DMS153 treated with DMSO at 0.1 percent for 48 hours (cell line): ENCODE data around the gene TUSC7.

ENCODE experiments used
- DNase-seq: peaks from one replicate; lab custom pipeline; 2025; ENCODE audit not compliant: unreplicated experiment; lab: John Stamatoyannopoulos, UW

Gene TUSC7

DNA sequence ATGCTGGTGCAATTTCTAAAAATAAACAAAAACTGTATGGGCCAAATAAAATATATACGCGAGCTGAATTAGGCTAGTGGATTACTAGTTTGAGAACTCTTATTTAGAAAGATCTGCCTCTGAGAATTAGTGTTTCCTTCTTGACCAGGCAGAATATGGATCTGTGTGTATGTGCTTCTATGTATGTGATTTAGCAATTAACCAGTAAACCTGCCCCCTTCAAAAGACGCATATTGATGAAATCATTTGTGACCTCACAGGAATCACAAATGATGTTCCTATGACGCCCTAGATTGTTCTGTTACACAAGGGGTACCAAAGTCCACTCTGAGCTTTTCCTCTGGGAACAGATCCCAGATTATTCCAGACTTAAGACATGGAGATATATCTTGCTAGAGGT lies at the start of gene TUSC7:
TUSC7 (plus strand) TSS at position 301 of the 400 bp plus-strand sequence.
- DNase-seq, result no peak

DNA sequence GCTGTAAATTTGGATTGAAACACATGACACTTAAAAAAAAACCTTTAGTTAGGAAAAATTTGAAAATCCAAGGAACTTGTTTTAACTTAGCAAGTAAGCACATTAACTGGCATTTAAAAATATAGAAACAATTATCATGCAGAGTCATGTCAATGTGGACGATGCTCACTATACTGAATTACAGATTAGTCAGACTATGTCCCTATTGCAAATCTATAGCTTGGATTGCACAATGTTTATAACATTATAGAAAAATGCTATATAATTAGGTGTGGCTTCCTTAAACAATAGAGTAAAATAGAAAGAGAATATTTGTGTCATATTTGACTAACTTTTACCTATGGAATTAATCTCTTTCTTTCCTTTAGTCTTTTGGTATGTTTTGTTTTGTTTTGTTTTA lies 48.4 kb upstream of the TUSC7 start:
- no peak for DNase-seq

DNA sequence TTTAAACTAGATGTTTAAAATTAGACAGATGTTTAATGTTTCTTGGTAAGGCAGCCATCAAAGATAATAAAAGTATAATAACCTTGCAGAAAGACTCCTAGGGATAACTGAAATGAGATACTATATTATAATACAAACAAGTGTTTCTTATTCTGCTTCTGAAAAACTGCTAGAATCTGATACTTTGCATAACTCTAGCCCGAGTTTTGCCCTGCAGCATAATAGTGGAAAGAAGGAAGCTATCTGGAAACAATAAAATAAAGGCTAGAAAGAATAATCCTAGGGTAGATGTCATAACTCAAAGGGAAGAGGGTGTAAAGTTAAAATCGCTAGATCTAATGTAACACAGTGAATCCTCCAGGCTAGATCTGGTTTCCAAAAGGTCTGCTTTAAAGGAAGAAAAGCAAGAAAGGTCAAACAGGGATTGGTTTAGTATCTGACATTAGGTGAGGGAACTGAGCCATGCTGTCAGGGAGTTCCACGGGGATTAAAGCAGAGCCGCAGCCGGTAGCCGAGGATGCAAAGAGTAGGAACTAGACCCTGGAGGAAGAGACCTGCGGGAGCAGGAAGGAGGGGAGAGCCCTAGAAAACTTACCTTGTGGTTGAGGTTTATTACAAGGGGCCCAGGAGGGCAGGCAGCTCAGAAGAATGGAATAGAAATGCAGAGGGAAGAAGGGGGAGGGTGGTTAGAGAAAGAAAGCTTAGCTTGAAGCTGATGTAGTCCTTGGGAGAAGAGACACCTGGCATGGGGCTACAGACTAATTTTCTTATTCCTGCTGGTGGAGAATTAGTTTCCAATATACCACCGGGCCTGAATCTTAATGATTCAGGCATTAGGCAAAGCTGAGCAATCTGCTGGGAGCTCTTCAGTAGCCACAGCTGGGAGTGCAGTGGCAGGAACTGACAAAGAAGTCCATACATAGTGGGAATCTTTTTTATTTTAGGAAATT lies 46.1 kb upstream of the TUSC7 start:
- DNase-seq, result no peak

DNA sequence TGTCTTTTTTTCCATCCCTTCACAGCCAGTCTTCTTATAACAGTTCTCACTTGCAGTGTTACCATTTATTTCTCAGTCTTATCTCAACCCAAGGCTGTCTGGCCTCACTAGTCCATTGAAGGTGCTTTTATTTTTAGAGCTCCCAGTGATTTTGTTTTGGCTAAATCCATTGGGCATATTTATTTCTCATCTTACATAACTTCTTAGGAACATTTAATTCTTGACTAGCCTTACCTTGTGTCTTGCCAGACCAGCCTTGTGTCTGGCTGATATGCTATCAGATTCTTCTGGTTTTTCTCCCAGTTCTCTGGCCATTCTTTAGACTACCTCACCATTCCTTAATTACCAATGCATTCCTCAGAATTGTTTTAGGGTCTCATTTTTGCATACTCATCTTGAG lies 42.3 kb upstream of the TUSC7 start:
- DNase-seq, result no peak

DNA sequence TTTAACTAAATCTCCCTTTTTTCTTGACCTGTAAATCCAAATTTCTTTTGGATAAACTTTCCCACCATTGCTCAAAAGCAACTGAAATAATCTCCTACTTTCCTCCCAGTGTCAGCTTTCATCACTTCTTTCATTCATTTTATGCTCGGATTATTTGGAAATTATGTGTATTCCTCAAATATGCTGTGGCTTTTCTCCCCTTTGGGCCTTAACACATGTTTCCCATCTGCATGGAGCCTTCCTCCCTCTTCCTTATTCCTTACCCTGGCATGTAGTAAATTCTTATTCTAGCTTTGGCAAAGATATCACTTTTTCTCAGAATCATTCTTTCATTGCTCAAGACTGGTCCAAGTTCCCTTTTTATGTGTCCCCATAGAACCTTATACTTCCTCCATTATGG lies 41.8 kb upstream of the TUSC7 start:
- DNase-seq, result no peak

DNA sequence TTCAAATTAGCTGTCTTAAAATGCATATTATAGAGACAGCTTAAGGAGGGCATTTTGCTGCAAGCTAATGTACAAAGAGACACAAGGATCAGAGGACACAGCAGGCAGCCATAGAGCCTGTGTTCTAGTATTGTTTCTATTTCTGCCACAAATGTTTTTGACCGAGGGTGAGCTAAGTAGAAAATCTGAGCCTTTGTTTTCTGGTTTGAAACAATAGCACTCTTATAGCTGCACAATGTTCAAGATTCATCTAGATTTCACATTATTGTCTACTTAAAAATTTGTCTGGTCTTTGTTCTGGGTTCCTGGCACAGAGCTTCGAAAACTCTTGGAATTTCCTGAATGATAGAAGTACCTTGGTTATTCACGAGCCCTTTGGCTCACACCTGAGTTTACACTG lies 40.0 kb upstream of the TUSC7 start:
- DNase-seq, result no peak

DNA sequence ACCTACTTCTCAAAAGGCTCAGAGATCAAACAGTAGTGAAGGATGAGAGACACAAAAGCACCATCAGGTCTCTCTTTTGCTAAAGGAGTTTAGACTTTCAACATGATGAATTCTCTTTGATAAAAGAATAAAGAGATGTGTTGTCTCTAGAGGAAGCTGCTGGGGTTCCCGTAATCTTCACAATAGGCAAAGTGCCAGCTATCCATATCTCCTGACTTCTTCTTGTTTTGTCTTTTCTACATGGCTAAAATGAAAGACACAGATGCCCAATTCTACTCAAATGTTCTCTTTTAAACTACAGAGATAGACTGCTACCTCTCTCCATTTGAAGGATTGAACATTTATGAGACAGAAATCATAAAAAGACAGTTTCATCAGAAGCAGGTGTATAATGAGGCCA lies 38.4 kb upstream of the TUSC7 start:
- no peak for DNase-seq

DNA sequence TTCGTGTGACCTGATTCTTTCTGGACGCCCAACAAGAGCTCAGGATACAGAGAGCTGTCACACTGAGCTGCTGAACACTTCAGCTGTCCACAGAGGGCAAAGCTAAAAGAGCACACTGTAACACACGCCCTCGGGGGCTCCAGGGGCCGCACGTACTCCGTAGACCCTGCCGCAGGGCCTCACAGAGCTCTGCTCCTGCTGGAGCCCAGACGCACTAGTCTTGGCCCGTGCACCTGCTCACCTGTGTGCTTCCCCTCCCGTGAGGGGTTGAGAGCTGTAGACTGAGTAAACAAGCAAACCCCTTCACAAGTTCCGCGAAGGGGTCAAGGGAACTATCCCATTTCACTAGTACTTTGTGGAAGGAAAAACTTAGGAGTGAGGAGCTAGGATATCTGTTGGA lies 30.7 kb upstream of the TUSC7 start:
- DNase-seq, result no peak

DNA sequence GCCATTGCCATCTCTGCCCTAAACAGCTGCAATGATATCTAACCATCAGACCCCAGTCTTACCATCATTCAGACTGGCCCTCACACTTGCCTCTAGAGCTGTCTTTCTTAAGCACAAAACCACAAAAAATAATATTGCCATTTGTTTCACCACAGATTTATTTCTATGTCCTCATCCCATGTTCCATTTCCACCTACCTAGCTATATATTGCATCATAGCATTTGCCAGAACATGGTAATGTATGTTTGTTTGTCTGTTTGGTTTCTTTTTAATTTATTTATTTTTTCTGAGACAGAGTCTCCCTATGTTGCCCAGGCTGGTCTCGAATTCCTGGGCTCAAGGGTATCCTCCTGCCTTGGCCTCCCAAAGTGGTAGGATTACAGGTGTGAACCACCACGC lies 18.5 kb upstream of the TUSC7 start:
- no peak for DNase-seq

DNA sequence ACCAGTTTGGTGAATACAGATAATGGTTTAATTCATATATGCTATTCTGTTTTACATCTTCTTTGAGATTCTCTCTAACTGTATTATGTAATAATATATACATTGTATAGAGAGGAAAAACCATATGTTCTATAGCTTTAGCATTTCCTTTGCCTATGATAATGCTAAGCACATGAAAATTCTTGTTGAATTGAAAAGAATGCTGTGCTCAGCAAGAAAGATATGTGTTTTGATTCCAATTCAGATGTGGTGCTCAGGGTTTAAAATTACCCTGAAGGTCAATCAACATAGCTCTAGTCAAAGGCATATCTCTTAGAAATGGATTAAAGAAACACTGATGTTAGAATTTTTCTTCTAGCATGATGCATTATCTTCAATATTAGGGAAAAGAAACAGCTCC lies 8.5 kb upstream of the TUSC7 start:
- DNase-seq, result no peak

DNA sequence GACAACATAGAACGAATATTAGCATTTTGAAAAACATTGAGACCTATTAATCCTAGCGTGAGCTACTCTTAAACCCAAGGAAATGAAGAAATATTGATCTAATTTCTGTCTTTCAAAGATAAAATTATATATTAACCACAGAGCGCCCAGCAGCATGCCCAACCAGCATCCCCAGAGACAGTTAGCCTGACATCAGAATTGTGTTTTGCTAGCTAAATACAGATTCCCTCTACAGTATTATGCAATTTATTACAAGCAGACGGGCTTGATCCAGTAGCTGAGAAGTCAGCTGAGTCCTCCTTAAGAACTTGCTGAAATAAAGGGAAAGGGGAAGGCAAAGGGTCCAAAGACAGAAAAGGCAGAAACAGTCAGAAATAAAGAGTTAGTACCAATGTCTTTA lies 7.2 kb upstream of the TUSC7 start:
- DNase-seq, result no peak

DNA sequence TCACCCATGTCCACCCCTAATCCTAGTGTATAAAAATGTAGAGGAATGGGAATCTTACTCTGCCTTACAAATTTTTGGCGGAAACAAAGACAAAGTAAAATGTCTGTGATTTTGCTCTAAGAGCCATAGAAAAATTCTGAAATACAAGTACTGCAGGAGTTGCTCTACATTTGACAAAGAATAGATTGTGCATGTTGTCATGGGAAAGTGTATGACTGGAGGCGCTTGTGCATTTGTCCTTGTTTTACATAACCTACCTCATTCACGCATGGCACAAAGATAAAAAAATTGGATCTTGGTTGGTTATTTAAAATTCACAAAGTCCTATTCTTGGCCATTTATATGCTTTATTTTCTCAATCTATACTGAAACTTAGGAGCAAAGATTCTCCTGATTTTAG lies 2.0 kb upstream of the TUSC7 start:
- DNase-seq, result no peak

DNA sequence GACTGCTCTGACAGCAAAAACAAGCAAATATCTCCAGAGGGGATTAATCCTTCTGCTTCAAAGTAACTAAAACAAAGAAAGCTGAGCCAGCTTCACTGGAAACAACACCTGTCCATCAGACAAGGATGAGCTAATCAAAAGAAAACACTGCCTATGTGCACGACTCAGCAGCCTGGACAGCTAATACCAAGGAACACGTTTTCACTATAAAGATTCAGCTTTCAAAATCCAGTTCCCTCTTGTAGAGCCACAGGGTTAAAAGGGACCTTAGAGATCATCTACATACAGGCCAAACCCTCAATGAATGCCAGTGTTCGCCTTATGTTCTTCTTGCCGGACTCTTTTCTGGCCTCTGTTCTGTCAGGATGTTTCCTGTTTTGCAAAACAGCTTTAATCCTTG lies 6.9 kb downstream of the TUSC7 start:
- no peak for DNase-seq

DNA sequence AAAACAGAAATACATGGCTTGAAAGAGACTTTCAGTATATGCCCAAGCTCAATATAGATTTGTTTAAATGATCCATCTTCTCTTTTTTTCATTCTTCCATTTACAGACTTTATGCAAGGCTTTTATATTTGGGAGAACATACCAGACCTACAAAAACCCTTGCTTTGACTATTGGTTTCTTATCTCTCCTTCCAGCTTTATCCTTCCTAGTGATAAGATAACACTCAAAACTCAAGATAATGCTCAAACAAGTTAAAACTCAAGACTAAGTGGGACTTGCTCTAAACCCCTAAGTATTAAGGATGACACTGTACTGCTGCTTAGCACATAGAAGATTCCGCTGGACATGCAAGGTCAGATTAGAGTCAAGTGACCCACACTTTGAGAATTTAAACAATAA lies 8.0 kb downstream of the TUSC7 start:
- DNase-seq, result no peak

DNA sequence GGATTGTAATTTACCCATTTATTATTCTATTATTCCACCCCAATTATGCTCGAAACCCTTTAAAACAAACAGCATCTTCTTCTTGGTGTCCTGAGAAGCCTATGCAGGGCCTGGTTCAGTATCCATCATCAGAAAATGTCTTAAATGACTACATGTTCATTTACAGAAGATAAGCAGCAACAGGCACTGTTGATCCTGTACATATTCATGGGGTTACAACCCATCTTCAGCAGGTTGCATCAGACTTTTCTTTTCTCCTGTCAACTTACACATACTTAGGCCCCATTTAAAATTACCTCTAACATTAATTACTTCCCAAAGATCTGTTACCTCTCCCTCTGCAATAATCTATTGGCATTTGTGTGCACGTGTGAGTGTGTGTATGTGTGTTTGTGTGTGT lies 18.9 kb downstream of the TUSC7 start:
- no peak for DNase-seq

DNA sequence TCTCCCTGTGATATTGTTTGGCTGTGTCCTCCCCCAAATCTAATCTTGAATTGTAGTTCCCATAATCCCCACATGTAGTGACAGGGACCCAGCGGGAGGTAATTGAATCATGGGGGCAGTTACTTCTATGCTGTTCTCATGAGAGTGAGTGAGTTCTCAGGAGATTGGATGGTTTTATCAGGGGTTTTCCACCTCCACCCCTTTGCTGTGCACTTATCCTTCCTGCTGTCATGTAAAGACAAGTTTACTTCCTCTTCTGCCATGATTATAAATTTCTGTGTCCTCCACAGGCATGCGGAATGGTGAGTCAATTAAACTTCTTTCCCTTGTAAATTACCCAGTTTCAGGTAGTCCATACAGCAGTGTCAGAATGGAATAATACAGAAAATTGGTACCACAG lies 24.7 kb downstream of the TUSC7 start:
- no peak for DNase-seq

DNA sequence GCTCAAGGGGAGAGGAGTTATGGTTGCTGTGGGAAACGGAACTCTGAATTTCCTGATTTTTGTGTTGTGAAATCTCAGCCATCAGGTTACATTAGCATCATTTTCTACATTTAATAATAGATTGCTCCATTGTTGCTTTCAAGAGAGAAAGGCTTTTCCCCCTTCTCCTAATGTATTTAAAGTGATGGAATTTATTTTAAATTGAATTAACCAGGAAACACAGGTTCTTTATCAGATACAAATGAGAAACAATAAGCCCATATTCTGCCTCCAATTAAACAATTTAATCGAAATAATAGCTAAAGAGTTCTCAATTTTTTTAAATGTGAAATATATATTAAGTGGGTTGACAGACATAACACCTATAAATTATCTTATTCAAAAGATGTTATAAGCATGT lies 30.1 kb downstream of the TUSC7 start:
- no peak for DNase-seq

DNA sequence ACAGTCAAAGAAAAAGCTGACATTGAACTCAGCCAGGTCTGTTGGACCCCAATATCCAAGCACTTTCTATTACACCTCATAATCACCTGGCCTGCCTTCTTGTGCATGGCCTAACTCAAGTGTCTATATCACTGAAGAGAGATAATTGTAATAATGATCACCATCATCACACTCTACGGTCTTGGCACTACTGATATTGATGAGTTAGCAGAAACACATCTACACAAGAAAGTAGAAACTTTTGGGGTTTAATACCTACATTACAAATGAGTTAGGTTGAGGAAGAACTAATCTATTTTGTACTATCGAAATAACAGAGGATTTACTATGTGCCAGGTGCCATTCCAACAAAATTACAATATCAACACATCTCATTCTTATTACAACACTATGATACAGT lies 30.7 kb downstream of the TUSC7 start:
- no peak for DNase-seq

DNA sequence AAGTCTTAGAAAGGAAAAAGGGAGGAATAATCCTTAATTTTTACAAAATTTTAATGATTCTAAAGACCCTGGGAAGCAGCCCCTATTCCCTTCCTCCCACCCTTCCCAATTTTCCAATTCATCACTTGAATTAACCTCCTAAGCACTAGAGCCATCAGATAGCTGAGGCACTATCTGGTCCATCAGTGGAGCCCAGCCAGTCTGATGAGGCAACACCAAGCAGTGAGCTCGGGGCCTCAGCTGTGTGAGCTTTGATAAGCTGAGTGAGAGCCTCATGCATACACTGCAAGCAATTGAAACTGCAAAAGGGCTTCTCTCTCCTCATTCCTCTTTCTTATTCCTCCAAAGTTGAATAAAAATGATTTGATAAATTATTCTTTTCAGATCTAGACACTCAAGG lies 31.9 kb downstream of the TUSC7 start:
- DNase-seq, result no peak

DNA sequence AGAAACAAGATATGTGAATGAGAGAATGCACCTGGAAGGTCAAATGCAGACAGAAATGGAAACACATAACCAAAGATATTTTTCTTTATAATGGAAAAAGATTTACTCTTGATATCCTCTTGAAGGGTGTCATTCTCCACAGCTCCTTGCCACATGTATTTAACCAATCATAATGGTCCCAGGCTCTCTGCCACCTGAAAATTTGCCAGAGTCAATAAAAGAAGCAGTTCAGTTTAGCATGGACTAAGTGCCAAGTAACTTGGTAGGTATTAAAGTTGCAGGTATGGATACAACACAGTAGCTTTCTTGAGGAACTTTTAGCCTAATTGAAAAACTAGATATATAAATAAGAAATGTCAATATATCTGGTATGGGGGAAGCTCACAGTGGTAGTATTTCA lies 33.5 kb downstream of the TUSC7 start:
- no peak for DNase-seq

DNA sequence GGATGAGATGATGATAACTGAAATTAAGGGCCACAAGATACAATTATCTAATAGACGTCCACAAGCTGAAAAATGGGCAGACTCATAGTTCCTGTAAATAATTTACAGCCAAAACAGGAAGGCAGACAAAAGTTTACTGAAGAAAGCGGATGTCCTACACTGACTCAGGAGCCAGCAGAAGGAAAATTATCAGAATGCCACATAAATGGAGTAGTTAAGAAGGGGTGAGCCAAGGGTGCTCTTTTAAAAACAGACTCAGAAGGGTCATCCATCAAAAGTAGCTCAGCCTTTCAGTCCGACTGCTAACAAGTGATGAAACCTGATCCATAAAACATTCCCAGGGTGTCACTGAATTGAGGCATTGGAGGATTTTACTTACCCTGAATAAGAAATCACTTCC lies 39.8 kb downstream of the TUSC7 start:
- no peak for DNase-seq

DNA sequence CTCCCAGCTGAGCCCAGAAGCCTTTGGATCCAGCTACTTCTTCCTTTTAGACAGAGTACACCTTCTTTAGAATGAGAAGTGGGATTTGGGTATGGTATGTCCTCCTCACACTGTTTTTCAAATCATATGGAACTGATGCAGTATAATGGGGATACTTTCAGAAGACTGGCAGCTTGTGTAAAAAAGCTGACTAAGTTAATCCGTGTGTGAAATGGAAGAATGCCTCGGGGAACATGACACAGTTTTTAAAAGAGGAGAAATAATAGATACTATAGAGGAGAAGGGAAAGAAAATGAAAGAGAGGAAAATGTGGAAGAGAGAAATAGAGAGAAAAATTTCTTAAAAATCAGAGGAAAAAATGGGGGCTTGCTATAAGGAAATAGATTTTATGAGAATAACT lies 47.7 kb downstream of the TUSC7 start:
- DNase-seq, result no peak

DNA sequence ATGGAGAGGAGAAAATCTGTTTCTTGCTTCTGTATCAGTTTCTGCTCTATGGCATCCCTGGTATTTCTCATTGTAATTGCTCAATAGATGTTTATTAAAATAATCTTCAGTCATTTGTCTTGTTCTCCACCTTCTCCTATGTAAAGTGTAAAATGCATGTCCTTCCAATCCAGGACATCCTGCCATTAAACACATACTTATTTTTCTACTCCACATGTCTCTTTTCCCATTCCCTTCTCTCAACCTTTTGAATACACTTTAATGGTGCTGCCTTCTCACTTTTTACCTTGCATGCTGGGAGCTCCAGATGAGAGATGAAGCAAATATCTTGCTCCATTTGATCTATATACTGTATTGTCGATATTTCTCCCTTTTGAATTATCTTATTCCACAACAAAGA lies 49.7 kb downstream of the TUSC7 start:
- no peak for DNase-seq
